Keratinocyte (primary cell): Measurements from ENCODE around the gene ZNF143. TPM values are rescaled to one million over a fixed set of nuclear protein-coding genes. Genes with fewer than 3 reads are reported as not detected.

Experiments
- DNase-seq: peaks from one replicate; pipeline ENCODE4 v3.0.0-alpha.2; 2011; ENCODE audit warnings: low read depth, missing footprints, low spot score
- FAIRE-seq: peaks from 2 replicates; lab custom pipeline; 2011; peaks lifted over from hg19 to GRCh38; lab: Jason Lieb, UNC
- H2AFZ ChIP-seq: 2 replicates; pipeline ENCODE4 v1.6.0; 2012; ENCODE audit warnings: low read length, control low read depth, inconsistent platforms; ENCODE audit not compliant: control insufficient read depth
- H3K27ac ChIP-seq: 2 replicates; pipeline ENCODE4 v1.5.1; 2011; ENCODE audit warnings: low read length; ENCODE audit not compliant: control insufficient read depth, insufficient read depth
- H3K27me3 ChIP-seq: 3 replicates; pipeline ENCODE4 v1.6.0; 2011; ENCODE audit warnings: low read length; ENCODE audit not compliant: control insufficient read depth, insufficient read depth; ENCODE audit errors: extremely low read depth
- H3K36me3 ChIP-seq, 2 experiments: 2 replicates in 1 of 2; 3 replicates in 1 of 2; pipeline ENCODE4 v1.5.1; 2011; ENCODE audit warnings: low read length in 2 of 2, mild to moderate bottlenecking in 1 of 2; ENCODE audit not compliant: control insufficient read depth in 2 of 2, insufficient read depth in 2 of 2; ENCODE audit errors: extremely low read depth in 1 of 2
- H3K4me1 ChIP-seq: 3 replicates; pipeline ENCODE4 v1.5.1; 2011; ENCODE audit warnings: low read length; ENCODE audit not compliant: control insufficient read depth, insufficient read depth; ENCODE audit errors: extremely low read depth
- H3K4me2 ChIP-seq: 3 replicates; pipeline ENCODE4 v1.6.0; 2011; ENCODE audit warnings: low read depth, low read length; ENCODE audit not compliant: control insufficient read depth, insufficient read depth; ENCODE audit errors: extremely low read depth
- H3K4me3 ChIP-seq, 3 experiments: fragments of 200-600 bp in 1 of 3; sonication (generic) in 1 of 3; 2 replicates in 2 of 3; 3 replicates in 1 of 3; pipeline ENCODE4 v1.5.1; 2011 to 2016; ENCODE audit warnings: low read length in 3 of 3, mild to moderate bottlenecking in 3 of 3, control low read depth in 2 of 3, inconsistent platforms in 1 of 3, low read depth in 1 of 3, mixed read lengths in 1 of 3, mixed run types in 1 of 3, moderate library complexity in 1 of 3; ENCODE audit not compliant: control insufficient read depth in 2 of 3, insufficient read depth in 2 of 3; ENCODE audit errors: extremely low read depth in 1 of 3
- H3K79me2 ChIP-seq: 2 replicates; pipeline ENCODE4 v1.6.0; 2012; ENCODE audit warnings: low read length; ENCODE audit not compliant: control insufficient read depth, insufficient read depth
- H3K9ac ChIP-seq: 3 replicates; pipeline ENCODE4 v1.6.0; 2011; ENCODE audit warnings: low read length; ENCODE audit not compliant: control insufficient read depth, insufficient read depth; ENCODE audit errors: extremely low read depth
- H3K9me1 ChIP-seq: 3 replicates; pipeline ENCODE4 v1.6.0; 2011; ENCODE audit warnings: low read length; ENCODE audit not compliant: control insufficient read depth, insufficient read depth; ENCODE audit errors: extremely low read depth
- H3K9me3 ChIP-seq: 2 replicates; pipeline ENCODE4 v1.5.1; 2012; ENCODE audit warnings: low read depth, low read length; ENCODE audit not compliant: control insufficient read depth
- H4K20me1 ChIP-seq: 3 replicates; pipeline ENCODE4 v1.6.0; 2011; ENCODE audit warnings: low read length; ENCODE audit not compliant: control insufficient read depth, insufficient read depth; ENCODE audit errors: extremely low read depth
- CTCF ChIP-seq, 3 experiments: IDR thresholded peaks in 1 of 3; conservative IDR thresholded peaks in 1 of 3; optimal IDR thresholded peaks in 1 of 3; 2 replicates in 2 of 3; 3 replicates in 1 of 3; pipeline versions ENCODE3 to v1.5.1; 2011; ENCODE audit warnings: low read length in 3 of 3, mild to moderate bottlenecking in 3 of 3, moderate library complexity in 2 of 3, control low read depth in 1 of 3, inconsistent platforms in 1 of 3; ENCODE audit not compliant: insufficient read depth in 2 of 3; ENCODE audit errors: extremely low read depth in 1 of 3
- EZH2 ChIP-seq: IDR thresholded peaks from one replicate; pipeline ENCODE4 v1.6.1; 2012; ENCODE audit warnings: inconsistent platforms, mild to moderate bottlenecking, low read length, moderate library complexity
- dilution Hi-C: fragments of 300-500 bp; cut with MboI; formaldehyde crosslinking; loops from one replicate; pipeline ENCODE4 v1.7.0; 2020; ENCODE audit warnings: low sequenced_read_pairs; ENCODE audit not compliant: extremely low pct_ligation_motif_present
- polyA plus RNA-seq, 5 experiments: library from polyadenylated mRNA; depleted of rRNA in 3 of 5; stranded (reverse) in 3 of 5; stranded (forward) in 1 of 5; unstranded in 1 of 5; fragments of >200 nt; gene quantifications; 1 replicate in 1 of 5; 2 replicates in 3 of 5; 3 replicates in 1 of 5; pipeline versions ENCODE4 v1.2.1 to v1.2.3, GENCODE V29; 2011 to 2012; ENCODE audit warnings: missing spikeins in 2 of 5, low read depth in 1 of 5, low replicate concordance in 1 of 5
- small RNA-seq, 3 experiments: library from RNA; depleted of rRNA; stranded (forward); fragments of <200 nt; gene quantifications; one replicate each; pipeline ENCODE3, GENCODE V24; 2012; ENCODE audit warnings: low read depth in 3 of 3, low replicate concordance in 1 of 3; ENCODE audit not compliant: insufficient read length in 3 of 3

ZNF143 gene
- polyA plus RNA-seq, 1 donor (not counting 4 experiments of a cell fraction or from before 2014, with no cell fraction given): 32.0 TPM

GRCh38 chr11:9577556-9577955, 116.7 kb downstream of the ZNF143 start:
- H3K27me3 ChIP-seq: no peaks in the 10 kb centered on the region
- peak overlapping the region; percentile 87 for H3K9ac ChIP-seq
- H3K36me3 ChIP-seq: peaks cover 8 to 22% of the 10 kb centered on the region in 2 experiments
- DNase-seq (no peak), FAIRE-seq (peak; percentile 26)
- H2AFZ ChIP-seq: no peak overlapping the region
- H3K4me1 ChIP-seq: peaks cover 10% of the 10 kb centered on the region
- no peaks in the 10 kb centered on the region for H3K9me1 ChIP-seq
- dilution Hi-C loops: no loop called here
- H3K27ac ChIP-seq: peak overlapping the region; percentile 95
- H3K9me3 ChIP-seq: no peaks in the 10 kb centered on the region
- H3K4me3 ChIP-seq: peak overlapping the region; percentile 71 to 86 (median 71)
- H4K20me1 ChIP-seq: no peaks in the 10 kb centered on the region
- H3K79me2 ChIP-seq: peaks cover 81% of the 10 kb centered on the region
- no peak for TF ChIP-seq EZH2
- TF ChIP-seq CTCF (optimal IDR thresholded peaks at IDR 0.05 in 1 of 3, IDR thresholded peaks at IDR 0.05 in 1 of 3, conservative IDR thresholded peaks at IDR 0.05 in 1 of 3; ENCODE audit: extremely low read depth in 1 of 3, insufficient read depth in 2 of 3, low read length in 3 of 3): no peak
- peak overlapping the region; percentile 83 for H3K4me2 ChIP-seq

Small RNAs within 50 kb of the gene (small RNA-seq; reads per million reads assigned to genes)
- gene RF01210 (0 reads per million in 3 experiments), gene SNORA23 (20.0 to 405 (median 62.0) reads per million in 3 experiments)

Other genes with a start within 250 kb of the ZNF143 start
- gene DENND5A, start 195.7 kb upstream of the ZNF143 start, polyA plus RNA-seq: 44.6 to 62.9 TPM (median 49.1 TPM) in 3 replicates
- 41.6 to 69.3 TPM (median 53.6 TPM) in 3 replicates for gene TMEM41B, start 146.4 kb upstream of the ZNF143 start, polyA plus RNA-seq
- 57.1 to 115 TPM (median 75.2 TPM) in 3 replicates for gene IPO7, start 76.4 kb upstream of the ZNF143 start, polyA plus RNA-seq
- gene WEE1, start 112.7 kb downstream of the ZNF143 start, polyA plus RNA-seq: 18.2 to 39.2 TPM (median 19.9 TPM) in 3 replicates
- gene SWAP70, start 203.1 kb downstream of the ZNF143 start, polyA plus RNA-seq: 20.6 to 28.5 TPM (median 27.6 TPM) in 3 replicates